Measurements from ENCODE around the gene CDKL2.

Gene CDKL2

DNA sequence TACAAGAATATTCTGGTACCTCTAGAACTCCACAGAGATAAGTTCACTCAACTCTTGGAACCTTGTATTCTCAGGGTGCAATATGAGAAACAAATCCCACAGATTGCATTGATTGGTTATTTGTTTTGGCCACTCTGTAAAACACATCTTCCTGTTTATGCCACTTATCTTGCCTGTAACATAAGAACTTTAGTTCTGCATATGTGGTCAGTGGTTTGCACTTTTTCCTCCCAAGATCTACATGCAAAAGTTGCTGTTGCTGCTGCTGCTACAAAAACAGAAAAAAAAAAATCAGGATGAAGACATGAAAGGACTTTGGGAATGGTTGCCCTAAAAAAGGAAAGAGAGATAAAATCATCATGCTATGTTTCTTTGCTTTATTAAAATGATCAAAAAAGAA, 64.8 kb downstream of the CDKL2 start:
- TF ChIP-seq, protein P1, sequence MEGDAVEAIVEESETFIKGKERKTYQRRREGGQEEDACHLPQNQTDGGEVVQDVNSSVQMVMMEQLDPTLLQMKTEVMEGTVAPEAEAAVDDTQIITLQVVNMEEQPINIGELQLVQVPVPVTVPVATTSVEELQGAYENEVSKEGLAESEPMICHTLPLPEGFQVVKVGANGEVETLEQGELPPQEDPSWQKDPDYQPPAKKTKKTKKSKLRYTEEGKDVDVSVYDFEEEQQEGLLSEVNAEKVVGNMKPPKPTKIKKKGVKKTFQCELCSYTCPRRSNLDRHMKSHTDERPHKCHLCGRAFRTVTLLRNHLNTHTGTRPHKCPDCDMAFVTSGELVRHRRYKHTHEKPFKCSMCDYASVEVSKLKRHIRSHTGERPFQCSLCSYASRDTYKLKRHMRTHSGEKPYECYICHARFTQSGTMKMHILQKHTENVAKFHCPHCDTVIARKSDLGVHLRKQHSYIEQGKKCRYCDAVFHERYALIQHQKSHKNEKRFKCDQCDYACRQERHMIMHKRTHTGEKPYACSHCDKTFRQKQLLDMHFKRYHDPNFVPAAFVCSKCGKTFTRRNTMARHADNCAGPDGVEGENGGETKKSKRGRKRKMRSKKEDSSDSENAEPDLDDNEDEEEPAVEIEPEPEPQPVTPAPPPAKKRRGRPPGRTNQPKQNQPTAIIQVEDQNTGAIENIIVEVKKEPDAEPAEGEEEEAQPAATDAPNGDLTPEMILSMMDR (IDR thresholded peaks at IDR 0.05), result no peak

DNA sequence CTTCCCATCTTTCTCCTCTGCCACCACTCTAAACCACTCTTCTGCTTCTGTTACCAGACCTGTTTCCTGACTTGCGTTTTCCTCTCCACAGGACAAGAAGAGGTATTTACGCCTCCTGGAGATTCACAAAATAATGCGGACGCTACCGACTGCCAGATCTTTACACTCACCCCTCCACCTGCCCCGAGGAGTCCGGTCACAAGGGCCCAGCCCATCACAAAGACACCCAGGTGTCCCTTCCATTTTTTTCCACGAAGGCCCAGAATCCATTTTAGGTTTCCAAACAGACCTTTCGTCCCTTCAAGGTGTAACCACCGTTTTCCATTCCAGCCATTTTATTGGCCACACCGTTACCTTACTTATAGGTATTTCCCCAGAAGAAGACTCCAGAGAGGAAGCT, 66.3 kb downstream of the CDKL2 start:
- TF ChIP-seq, protein P1 (IDR thresholded peaks at IDR 0.05), result no peak

DNA sequence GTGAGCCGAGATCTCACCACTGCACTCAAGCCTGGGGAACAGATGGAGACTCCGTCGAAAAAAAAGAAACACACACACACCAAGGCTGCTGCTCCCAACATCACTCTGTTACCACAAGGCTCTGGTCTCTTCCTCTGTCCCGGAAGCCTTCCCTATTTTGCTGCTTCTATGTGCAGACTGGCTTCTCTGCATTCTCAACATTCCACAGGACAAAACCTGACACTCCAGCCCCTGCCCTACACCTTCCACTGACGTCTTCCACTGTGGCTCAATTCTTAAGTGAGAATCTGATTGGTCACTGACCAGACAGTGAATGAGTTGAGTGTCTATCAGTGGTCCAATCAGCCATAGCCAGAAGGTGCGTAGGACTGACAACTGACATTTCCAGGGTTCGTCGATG, 68.5 kb downstream of the CDKL2 start:
- TF ChIP-seq, protein P1 (IDR thresholded peaks at IDR 0.05), result no peak

DNA sequence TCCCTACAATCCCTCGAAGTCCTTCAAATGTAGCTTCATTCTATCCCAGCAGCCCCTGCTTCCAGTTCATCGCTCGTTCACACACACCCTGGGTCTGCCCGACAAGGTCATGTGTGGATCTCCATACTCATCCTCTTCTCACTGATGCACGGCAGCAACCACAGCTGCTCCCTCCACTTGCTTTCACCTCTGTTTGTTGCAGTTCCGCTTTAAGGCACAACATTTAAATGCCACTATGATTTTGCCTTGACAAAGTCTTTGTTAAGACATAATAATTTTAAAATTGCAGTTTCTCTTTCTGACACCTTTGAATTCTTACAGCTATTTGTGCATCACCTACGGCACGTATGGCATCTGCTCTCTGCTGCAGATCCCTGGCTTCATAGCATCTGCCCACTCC, 72.6 kb downstream of the CDKL2 start:
- TF ChIP-seq, protein P1 (IDR thresholded peaks at IDR 0.05), result no peak

DNA sequence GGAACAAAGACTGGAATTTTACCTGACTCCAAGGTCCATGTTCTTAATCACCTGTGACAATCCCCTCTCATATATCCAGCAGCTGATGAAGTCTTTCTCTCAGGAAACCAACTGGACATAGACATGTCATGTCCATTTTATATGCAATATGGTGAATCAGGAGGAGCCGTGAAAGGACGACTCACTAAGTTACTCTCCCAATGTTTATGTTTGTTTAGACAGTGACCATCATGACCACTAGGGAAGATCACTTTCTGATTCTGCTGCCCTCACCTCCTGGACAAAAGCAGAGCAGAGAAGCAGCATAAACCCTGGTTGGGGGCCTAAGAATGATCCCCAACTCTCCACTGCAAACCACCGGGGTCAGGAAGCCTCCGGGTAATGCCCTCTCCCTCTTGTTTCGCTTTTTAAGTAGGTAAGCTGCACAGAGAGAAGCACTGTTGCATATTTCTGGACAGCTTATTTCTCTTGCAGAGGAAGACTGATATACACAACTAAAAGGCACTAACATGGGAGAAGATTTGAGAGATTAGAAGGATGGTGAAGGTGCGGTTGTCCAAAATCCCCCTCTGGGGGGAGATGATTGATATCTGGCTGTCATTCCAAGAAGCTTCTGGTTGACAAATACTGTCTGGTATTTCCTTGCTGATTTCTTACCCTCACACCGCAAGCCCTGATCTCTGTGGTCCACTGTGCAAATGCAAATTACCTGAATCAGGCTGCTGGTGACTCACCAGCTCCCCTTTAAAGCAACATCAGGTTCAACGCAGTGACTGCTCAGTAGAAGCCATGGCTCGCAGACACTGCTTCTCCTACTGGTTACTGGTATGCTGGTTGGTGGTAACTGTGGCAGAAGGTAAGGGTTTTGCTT, 74.8 kb downstream of the CDKL2 start, which contains the start of gene ODAPH:
Gene ODAPH (plus strand): TSS at position 773 of the 871 bp plus-strand sequence. CDS start 17 bp downstream, at position 790.
- TF ChIP-seq, protein P1 (IDR thresholded peaks at IDR 0.05), result no peak; the same call in 1 of the 2 replicates

DNA sequence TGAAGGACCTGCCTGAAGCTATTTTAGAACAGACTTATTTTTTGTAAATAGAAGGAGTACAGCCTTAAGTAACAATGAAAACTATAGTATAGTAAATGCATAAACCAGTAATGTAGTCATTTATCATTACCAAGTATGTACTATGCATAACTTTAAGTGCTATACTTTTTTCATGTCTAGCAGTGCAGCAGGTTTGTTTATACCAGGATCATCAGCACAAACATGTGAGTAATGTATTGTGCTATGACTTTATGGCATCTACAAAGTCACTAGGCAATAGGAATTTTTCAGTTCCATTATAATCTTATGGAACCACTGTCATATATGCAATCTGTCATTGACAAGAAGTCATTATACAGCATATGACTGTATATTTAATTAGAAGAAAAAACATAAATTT, 77.9 kb downstream of the CDKL2 start:
- TF ChIP-seq, protein P1 (IDR thresholded peaks at IDR 0.05), result no peak

DNA sequence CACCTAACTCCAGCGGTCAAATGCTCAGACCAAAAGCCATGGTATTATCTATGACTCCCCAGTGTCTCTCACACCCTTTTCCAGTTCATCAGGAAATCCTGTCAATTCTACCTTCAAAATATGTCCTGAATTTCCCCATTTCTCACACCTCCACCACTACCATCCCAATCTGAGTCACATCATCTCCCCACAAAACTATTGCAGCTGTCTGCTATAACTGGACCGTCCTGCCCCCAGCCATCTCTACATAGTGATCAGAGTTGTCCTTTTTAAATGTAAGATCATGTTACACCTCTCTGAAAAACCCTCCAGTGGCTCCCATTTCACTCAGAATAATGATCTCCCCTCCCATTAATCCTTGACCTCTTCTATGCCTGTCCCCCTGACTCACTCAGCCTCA, 81.3 kb downstream of the CDKL2 start:
- TF ChIP-seq, protein P1 (IDR thresholded peaks at IDR 0.05), result no peak

All from LNCAP (cell line).